ENCODE results near the gene DLGAP4.

The DLGAP4 gene

DNA sequence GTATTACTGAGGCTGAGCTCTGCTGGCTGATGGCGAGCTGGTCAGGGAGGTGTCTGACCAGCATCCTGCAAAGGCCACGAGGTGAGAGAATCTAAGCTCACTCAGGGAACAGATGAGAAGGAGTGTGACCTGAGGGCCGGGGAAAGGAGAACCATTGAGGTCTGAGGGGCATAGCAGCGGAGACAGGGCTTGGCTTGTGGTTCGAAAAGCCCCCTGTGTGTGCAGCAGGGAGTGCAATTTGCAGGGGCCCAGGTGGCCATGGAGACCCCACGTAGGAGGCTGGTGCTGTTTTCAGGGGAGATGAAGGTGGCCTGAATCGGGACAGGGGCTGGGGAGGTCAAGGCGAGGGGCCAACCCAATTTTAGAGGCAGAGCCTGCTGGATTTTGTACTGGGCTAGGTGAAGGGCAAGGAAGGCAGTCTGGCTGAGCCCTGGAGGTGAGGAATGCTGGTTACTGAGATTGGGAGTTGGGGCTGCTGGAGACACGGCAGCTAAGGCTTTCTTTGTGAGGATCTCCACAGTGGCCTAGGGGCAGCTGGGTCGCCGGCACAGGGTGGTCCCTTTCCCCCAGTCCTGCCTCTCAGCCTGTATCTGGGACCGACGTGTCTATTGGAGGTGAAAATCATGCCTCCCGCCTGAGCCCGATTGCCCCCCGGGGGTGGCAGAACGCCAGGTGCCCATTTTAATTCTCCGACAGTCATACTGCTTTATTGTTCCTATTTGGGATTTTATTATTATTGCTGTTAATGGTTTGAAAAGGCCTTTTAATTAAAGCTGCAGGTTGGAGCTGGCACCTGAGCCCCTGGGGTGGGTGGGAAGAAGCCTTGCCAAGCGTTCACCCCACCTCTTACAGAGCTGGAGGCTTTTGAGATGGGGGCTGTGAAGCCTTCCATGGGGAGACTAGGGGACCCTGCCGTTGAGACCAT lies 28.4 kb downstream of the DLGAP4 start:
- peaks cover 10% of the 10 kb centered on the region for H3K27me3 ChIP-seq (ENCODE audit: control insufficient read depth, insufficient read depth, low read length)
- no peaks in the 10 kb centered on the region for H3K36me3 ChIP-seq (ENCODE audit: control insufficient read depth, insufficient read depth, low read length)
- H3K27ac ChIP-seq (ENCODE audit: low read depth, low read length), result no peak overlapping the region
- no peak overlapping the region for H3K9ac ChIP-seq (ENCODE audit: low read length)
- H3K4me1 ChIP-seq (ENCODE audit: control insufficient read depth, insufficient read depth, low read length), result no peaks in the 10 kb centered on the region
- no peak overlapping the region for H3K4me3 ChIP-seq (ENCODE audit: low read length)

DNA sequence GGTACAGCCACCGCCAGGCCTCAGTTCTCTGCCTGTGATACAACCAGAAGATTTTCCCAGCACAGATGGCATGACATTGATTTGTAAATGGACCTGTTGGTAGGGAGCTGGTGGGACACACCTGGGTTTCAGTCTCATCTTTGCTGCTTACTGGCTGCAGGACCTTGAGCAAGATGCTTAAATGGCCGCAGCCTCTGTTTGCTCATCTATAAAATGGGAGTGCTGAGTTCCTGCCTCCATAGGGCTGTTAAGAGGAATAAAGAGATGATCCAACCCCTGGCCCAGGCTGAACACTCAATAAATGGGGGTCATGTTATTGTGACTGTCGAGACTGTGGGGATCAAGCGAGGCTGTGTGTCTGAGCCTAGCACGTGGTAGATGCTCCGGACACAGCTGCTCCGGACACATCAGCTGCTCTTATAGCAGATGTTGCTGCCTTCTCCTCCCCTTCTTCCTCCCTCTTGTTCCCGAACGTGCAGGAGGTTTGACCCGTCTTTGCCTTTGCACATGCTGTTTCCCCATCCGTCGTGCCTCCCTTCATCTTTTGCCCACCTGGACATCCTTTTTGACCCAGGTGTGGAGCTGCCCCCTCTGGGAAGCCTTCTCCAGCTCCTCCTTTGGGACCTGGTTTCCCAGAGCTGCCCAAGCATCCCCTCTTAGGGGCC lies 29.2 kb downstream of the DLGAP4 start:
- Histone ChIP-seq H3K27me3 (ENCODE audit: control insufficient read depth, insufficient read depth, low read length) (peaks cover 10% of the 10 kb centered on the region), H3K36me3 (ENCODE audit: control insufficient read depth, insufficient read depth, low read length) (no peaks in the 10 kb centered on the region), H3K27ac (ENCODE audit: low read depth, low read length) (no peak overlapping the region), H3K4me1 (ENCODE audit: control insufficient read depth, insufficient read depth, low read length) (no peaks in the 10 kb centered on the region), H3K4me3 (ENCODE audit: low read length) (no peak overlapping the region), H3K9ac (ENCODE audit: low read length) (no peak overlapping the region)

DNA sequence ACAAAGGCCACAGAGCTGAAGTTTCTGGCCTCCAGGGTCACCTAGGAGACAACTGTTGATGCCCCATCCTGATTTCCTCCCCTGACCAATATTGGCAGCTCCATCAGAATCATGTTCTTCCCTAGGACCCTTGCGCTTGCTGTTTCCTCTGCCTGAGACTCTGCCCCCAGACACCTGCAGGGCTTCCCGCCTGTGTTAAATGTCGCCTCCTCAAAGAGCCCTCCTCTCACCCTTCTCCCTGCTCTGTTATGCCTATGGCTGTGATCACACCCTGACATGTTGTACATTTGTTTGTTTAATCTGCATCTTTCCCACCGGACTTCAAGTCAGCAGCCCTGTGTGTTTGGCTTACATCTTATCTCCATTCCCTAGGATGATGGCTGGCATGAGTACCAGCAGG lies 30.1 kb downstream of the DLGAP4 start:
- peaks cover 7% of the 10 kb centered on the region for H3K27me3 ChIP-seq (ENCODE audit: control insufficient read depth, insufficient read depth, low read length)
- no peaks in the 10 kb centered on the region for H3K36me3 ChIP-seq (ENCODE audit: control insufficient read depth, insufficient read depth, low read length)
- no peak overlapping the region for H3K9ac ChIP-seq (ENCODE audit: low read length)
- no peak overlapping the region for H3K27ac ChIP-seq (ENCODE audit: low read depth, low read length)
- H3K4me3 ChIP-seq (ENCODE audit: low read length), result no peak overlapping the region
- no peaks in the 10 kb centered on the region for H3K4me1 ChIP-seq (ENCODE audit: control insufficient read depth, insufficient read depth, low read length)

- no peak overlapping the region for H3K27ac ChIP-seq (ENCODE audit: low read depth, low read length)
- no peak overlapping the region for H3K4me3 ChIP-seq (ENCODE audit: low read length)
- no peaks in the 10 kb centered on the region for H3K36me3 ChIP-seq (ENCODE audit: control insufficient read depth, insufficient read depth, low read length)
- H3K9ac ChIP-seq (ENCODE audit: low read length), result no peak overlapping the region
- H3K4me1 ChIP-seq (ENCODE audit: control insufficient read depth, insufficient read depth, low read length), result no peaks in the 10 kb centered on the region
- peaks cover 7% of the 10 kb centered on the region for H3K27me3 ChIP-seq (ENCODE audit: control insufficient read depth, insufficient read depth, low read length)
Measured at GRCh38 chr20:36336954-36337704, 31.0 kb downstream of the DLGAP4 start.

DNA sequence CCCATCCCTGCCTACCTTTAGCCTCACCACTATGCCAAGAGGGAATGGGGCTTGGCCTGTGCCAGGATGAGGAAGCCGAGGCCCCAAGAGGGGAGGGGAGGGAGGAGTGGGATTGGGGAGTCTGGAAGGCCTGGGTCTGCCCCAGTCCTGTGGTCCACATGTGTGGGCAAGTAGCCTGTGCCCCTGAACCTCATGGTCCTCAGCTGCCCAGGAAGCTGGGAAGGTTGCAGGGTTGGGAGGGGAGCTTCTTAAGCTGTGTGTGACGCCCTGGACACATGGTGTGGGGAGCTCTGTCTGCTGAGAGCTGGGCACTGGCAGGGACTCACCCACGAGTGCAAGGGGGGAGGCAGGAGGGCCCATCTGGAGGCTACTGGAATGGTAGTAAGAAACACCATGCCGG lies 31.7 kb downstream of the DLGAP4 start:
- no peak overlapping the region for H3K9ac ChIP-seq (ENCODE audit: low read length)
- H3K36me3 ChIP-seq (ENCODE audit: control insufficient read depth, insufficient read depth, low read length), result no peaks in the 10 kb centered on the region
- no peak overlapping the region for H3K27ac ChIP-seq (ENCODE audit: low read depth, low read length)
- H3K27me3 ChIP-seq (ENCODE audit: control insufficient read depth, insufficient read depth, low read length), result peaks cover 7% of the 10 kb centered on the region
- H3K4me3 ChIP-seq (ENCODE audit: low read length), result no peak overlapping the region
- no peaks in the 10 kb centered on the region for H3K4me1 ChIP-seq (ENCODE audit: control insufficient read depth, insufficient read depth, low read length)

GRCh38 chr20:36339646-36340592 lies 33.8 kb downstream of the DLGAP4 start:
- Histone ChIP-seq H3K27ac (ENCODE audit: low read depth, low read length) (no peak overlapping the region), H3K4me1 (ENCODE audit: control insufficient read depth, insufficient read depth, low read length) (no peaks in the 10 kb centered on the region), H3K36me3 (ENCODE audit: control insufficient read depth, insufficient read depth, low read length) (no peaks in the 10 kb centered on the region), H3K4me3 (ENCODE audit: low read length) (no peak overlapping the region), H3K27me3 (ENCODE audit: control insufficient read depth, insufficient read depth, low read length) (no peaks in the 10 kb centered on the region), H3K9ac (ENCODE audit: low read length) (no peak overlapping the region)

DNA sequence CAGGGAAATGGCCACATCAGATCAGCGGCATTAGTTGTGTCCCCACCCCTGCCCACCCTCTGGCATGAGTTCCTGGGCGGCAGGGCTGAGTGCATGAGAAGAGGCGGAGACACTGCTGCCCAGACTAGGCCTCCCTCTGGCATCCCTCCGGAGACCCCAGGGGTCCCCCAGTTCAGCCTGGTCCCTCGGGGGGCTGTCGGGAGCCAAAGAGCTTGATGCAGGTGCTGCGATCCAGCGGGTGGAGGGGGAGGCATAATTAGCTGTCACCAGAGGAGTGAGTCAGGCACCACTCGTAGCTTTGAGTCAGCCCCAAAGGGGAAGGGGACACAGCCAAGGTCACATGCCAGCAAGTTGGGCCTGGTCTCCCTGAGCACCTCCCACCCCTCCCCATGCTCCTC lies 34.5 kb downstream of the DLGAP4 start:
- H3K9ac ChIP-seq (ENCODE audit: low read length), result no peak overlapping the region
- H3K4me3 ChIP-seq (ENCODE audit: low read length), result no peak overlapping the region
- no peak overlapping the region for H3K27ac ChIP-seq (ENCODE audit: low read depth, low read length)
- H3K4me1 ChIP-seq (ENCODE audit: control insufficient read depth, insufficient read depth, low read length), result no peaks in the 10 kb centered on the region
- H3K27me3 ChIP-seq (ENCODE audit: control insufficient read depth, insufficient read depth, low read length), result no peaks in the 10 kb centered on the region
- H3K36me3 ChIP-seq (ENCODE audit: control insufficient read depth, insufficient read depth, low read length), result no peaks in the 10 kb centered on the region

GRCh38 chr20:36341331-36342020 lies 35.3 kb downstream of the DLGAP4 start:
- H3K27me3 ChIP-seq (ENCODE audit: control insufficient read depth, insufficient read depth, low read length), result no peaks in the 10 kb centered on the region
- no peak overlapping the region for H3K4me3 ChIP-seq (ENCODE audit: low read length)
- no peak overlapping the region for H3K27ac ChIP-seq (ENCODE audit: low read depth, low read length)

GRCh38 chr20:36342331-36343120 lies 36.4 kb downstream of the DLGAP4 start:
- no peak overlapping the region for H3K4me3 ChIP-seq (ENCODE audit: low read length)
- H3K27me3 ChIP-seq (ENCODE audit: control insufficient read depth, insufficient read depth, low read length), result no peaks in the 10 kb centered on the region
- no peaks in the 10 kb centered on the region for H3K36me3 ChIP-seq (ENCODE audit: control insufficient read depth, insufficient read depth, low read length)
- H3K4me1 ChIP-seq (ENCODE audit: control insufficient read depth, insufficient read depth, low read length), result no peaks in the 10 kb centered on the region
- H3K9ac ChIP-seq (ENCODE audit: low read length), result no peak overlapping the region
- no peak overlapping the region for H3K27ac ChIP-seq (ENCODE audit: low read depth, low read length)

More at GRCh38 chr20:36341331-36342020, 35.3 kb downstream of the DLGAP4 start:
- Histone ChIP-seq H3K9ac (ENCODE audit: low read length) (no peak overlapping the region), H3K4me1 (ENCODE audit: control insufficient read depth, insufficient read depth, low read length) (no peaks in the 10 kb centered on the region), H3K36me3 (ENCODE audit: control insufficient read depth, insufficient read depth, low read length) (no peaks in the 10 kb centered on the region)

GRCh38 chr20:36343641-36344040 lies 37.5 kb downstream of the DLGAP4 start:
- Histone ChIP-seq H3K4me3 (ENCODE audit: low read length) (no peak overlapping the region), H3K36me3 (ENCODE audit: control insufficient read depth, insufficient read depth, low read length) (no peaks in the 10 kb centered on the region), H3K27me3 (ENCODE audit: control insufficient read depth, insufficient read depth, low read length) (no peaks in the 10 kb centered on the region), H3K9ac (ENCODE audit: low read length) (no peak overlapping the region), H3K4me1 (ENCODE audit: control insufficient read depth, insufficient read depth, low read length) (no peaks in the 10 kb centered on the region), H3K27ac (ENCODE audit: low read depth, low read length) (no peak overlapping the region)
